Activated T-helper 17 cell treated with anti-CD3 and anti-CD28 coated beads, Interleukin-2, amount 50 U/mL, for 72 hours (primary cell): ENCODE results near the gene DOCK6. TPM values are rescaled to one million over a fixed set of nuclear protein-coding genes. Genes with fewer than 3 reads are reported as not detected.

Source experiments
- ATAC-seq: fragments of 150-1000 bp; cut with Tn5 transposase; replicated peaks from 2 replicates; pipeline ENCODE4 v1.10.0; 2021; ENCODE audit warnings: mild to moderate bottlenecking, moderate library complexity
- H3K27ac Mint-ChIP-seq: one replicate; pipeline ENCODE4 v1.8.0; 2022; ENCODE audit warnings: mixed read lengths
- H3K27me3 Mint-ChIP-seq: one replicate; pipeline ENCODE4 v1.8.0; 2022; ENCODE audit warnings: mixed read lengths
- H3K36me3 Mint-ChIP-seq: one replicate; pipeline ENCODE4 v1.8.0; 2022; ENCODE audit warnings: low read depth, mild to moderate bottlenecking, mixed read lengths
- H3K4me1 Mint-ChIP-seq: one replicate; pipeline ENCODE4 v1.8.0; 2022; ENCODE audit warnings: mixed read lengths
- H3K4me3 Mint-ChIP-seq: one replicate; pipeline ENCODE4 v1.8.0; 2022; ENCODE audit warnings: mild to moderate bottlenecking, mixed read lengths
- H3K9me3 Mint-ChIP-seq: one replicate; pipeline ENCODE4 v1.8.0; 2022; ENCODE audit warnings: mixed read lengths
- total RNA-seq, 2 donors: library from RNA; stranded (reverse); gene quantifications; one replicate each; pipeline ENCODE4 v1.2.3, GENCODE V29; 2022

DOCK6 gene
- total RNA-seq, 2 donors from 2014 or later, result 4.5 to 6.4 TPM

GRCh38 chr19:11244846-11245589 is 17.3 kb downstream of the DOCK6 start:
- Mint-ChIP-seq H3K9me3 (no peaks in the 10 kb centered on the region), H3K4me1 (peaks cover 4% of the 10 kb centered on the region), H3K27me3 (peaks cover 18% of the 10 kb centered on the region), H3K4me3 (no peak overlapping the region), H3K27ac (no peak overlapping the region), H3K36me3 (no peaks in the 10 kb centered on the region)
- ATAC-seq, result no peak

DNA sequence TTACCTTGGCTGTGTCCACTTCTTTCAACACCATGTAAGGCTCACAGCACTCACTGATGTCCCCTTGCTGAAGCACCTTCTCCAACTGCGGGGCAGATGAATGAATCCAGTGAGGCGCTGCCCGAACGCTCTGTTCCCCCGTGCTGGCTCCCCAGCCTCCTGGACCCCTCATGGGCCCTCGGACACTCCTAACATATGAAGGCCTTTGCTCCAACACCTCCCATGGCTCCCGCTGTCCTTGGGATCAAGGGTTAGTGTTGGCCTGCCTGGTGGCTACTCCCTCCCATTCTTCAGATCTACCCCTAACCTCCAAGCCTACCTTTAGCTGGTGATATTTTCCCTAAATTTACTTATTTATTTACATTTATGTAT is 18.5 kb downstream of the DOCK6 start:
- Mint-ChIP-seq H3K27ac (no peak overlapping the region), H3K36me3 (no peaks in the 10 kb centered on the region), H3K4me1 (peaks cover 4% of the 10 kb centered on the region), H3K4me3 (peak overlapping the region; percentile 25), H3K27me3 (peaks cover 18% of the 10 kb centered on the region), H3K9me3 (no peaks in the 10 kb centered on the region)
- ATAC-seq, result no peak

- Mint-ChIP-seq H3K4me3 (peak overlapping the region; percentile 25), H3K27ac (no peak overlapping the region), H3K27me3 (peaks cover 18% of the 10 kb centered on the region), H3K9me3 (no peaks in the 10 kb centered on the region), H3K36me3 (no peaks in the 10 kb centered on the region), H3K4me1 (peaks cover 4% of the 10 kb centered on the region)
- ATAC-seq, result peak; percentile 99
Measured at GRCh38 chr19:11242864-11243797, 19.2 kb downstream of the DOCK6 start.

DNA sequence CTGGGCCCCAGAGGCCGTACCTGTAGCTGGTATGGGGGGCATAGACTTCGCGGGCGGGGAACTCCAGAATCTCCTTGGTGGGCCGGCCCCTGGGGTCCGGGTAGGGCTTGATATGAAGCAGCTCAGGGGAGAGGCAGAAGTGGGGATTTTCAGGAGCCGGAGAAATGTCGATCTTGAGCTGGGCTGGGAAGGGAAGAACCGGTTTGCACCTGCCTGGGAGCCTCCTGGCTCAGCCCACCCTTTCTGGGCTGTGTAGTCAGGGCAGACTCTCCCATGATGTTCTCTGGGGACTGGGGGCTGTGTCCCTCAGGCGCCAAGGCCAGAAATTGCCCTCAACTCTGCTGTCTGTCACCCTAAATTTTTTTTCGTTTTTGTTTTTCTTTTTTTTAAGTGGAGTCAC is 20.3 kb downstream of the DOCK6 start:
- H3K4me3 Mint-ChIP-seq, result no peak overlapping the region
- peaks cover 4% of the 10 kb centered on the region for H3K4me1 Mint-ChIP-seq
- no peaks in the 10 kb centered on the region for H3K9me3 Mint-ChIP-seq
- H3K36me3 Mint-ChIP-seq, result no peaks in the 10 kb centered on the region
- no peak for ATAC-seq
- H3K27me3 Mint-ChIP-seq, result peaks cover 19% of the 10 kb centered on the region
- no peak overlapping the region for H3K27ac Mint-ChIP-seq

DNA sequence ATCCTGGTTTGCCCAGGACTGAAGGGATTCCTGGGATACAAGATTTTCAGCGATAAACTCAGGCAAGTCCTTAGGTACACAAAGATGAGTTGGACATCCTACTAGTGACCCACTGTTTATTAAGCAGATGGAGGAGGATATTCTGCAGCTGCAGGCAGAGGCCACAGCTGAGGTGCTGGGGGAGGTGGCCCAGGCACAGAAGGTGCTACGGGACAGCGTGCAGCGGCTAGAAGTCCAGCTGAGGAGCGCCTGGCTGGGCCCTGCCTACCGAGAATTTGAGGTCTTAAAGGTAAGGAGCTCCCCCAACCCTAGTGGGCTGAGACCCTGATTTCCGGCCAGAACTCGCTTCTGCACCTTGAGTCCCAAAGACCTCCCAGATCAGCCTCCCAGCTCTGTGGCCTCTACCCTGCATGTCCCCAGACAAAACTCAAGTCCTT is 22.3 kb downstream of the DOCK6 start:
- ATAC-seq, result no peak
- Mint-ChIP-seq H3K4me1 (peaks cover 4% of the 10 kb centered on the region), H3K9me3 (no peaks in the 10 kb centered on the region), H3K27me3 (peaks cover 16% of the 10 kb centered on the region), H3K4me3 (no peak overlapping the region), H3K36me3 (no peaks in the 10 kb centered on the region), H3K27ac (no peak overlapping the region)

GRCh38 chr19:11239377-11240000 is 22.8 kb downstream of the DOCK6 start, which contains the start of gene ANGPTL8:
Gene ANGPTL8, plus strand, starts transcription at chr19:11239619. Its CDS starts 19 bp downstream, at chr19:11239638.
- no peak within 1 kb of the TSS for H3K4me3 Mint-ChIP-seq
- no peak within 1 kb of the TSS for H3K27ac Mint-ChIP-seq
- no peak for ATAC-seq
- no peaks in the 10 kb centered on the region for H3K9me3 Mint-ChIP-seq
- H3K36me3 Mint-ChIP-seq, result no peaks in the 10 kb centered on the region
- peaks cover 16% of the 10 kb centered on the region for H3K27me3 Mint-ChIP-seq
- peaks cover 4% of the 10 kb centered on the region for H3K4me1 Mint-ChIP-seq

DNA sequence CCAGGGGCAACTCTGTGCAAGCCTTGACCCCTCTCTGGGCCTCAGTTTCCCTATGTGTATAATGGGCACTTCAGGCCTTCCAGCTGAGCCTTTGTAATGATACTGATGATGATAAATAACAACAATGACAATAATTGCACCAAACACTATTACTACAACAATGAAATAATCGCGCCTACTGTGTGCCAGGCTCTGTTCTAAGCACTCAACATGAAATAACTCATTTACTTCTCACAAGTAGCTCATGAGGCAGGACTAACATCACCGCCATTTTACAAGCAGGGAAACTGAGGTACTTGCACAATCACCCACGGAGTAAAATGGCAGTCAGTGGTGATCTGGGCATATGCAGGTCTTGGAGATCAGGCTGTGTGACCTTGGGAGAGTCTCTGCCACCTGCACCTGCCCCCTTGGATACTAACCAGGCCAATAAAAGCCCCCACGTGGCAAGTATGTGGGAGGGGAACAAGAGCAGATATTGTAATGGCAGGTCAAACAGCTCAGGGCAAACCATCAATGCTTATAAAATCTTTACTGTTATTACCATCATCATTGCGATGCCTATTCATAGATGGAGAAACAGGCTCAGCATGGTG is 23.4 kb downstream of the DOCK6 start:
- H3K36me3 Mint-ChIP-seq, result no peaks in the 10 kb centered on the region
- peaks cover 16% of the 10 kb centered on the region for H3K27me3 Mint-ChIP-seq
- H3K4me1 Mint-ChIP-seq, result peaks cover 4% of the 10 kb centered on the region
- no peaks in the 10 kb centered on the region for H3K9me3 Mint-ChIP-seq
- H3K27ac Mint-ChIP-seq, result no peak overlapping the region
- ATAC-seq, result no peak
- no peak overlapping the region for H3K4me3 Mint-ChIP-seq

DNA sequence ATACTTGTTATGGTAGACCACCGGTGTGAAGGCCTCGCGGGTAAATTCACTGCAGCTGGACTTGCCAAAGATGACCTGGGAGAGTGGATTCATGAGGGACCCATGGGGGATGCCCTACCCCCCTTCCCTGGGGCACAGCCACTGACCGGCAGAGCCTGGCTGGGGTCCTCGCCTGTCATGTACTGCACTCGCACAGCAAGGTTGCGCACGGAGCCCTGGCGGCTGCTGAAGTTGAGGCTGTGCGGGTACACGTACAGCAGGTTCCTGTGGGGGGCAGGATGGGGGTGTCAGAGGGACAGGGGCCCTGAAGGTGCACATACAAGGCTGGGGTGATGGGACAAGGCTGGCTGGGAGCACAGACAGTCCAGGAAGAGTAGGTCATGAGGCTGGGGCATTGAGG is 24.3 kb downstream of the DOCK6 start:
- Mint-ChIP-seq H3K27ac (no peak overlapping the region), H3K27me3 (peaks cover 16% of the 10 kb centered on the region), H3K4me3 (no peak overlapping the region), H3K4me1 (no peaks in the 10 kb centered on the region), H3K9me3 (no peaks in the 10 kb centered on the region), H3K36me3 (no peaks in the 10 kb centered on the region)
- no peak for ATAC-seq

DNA sequence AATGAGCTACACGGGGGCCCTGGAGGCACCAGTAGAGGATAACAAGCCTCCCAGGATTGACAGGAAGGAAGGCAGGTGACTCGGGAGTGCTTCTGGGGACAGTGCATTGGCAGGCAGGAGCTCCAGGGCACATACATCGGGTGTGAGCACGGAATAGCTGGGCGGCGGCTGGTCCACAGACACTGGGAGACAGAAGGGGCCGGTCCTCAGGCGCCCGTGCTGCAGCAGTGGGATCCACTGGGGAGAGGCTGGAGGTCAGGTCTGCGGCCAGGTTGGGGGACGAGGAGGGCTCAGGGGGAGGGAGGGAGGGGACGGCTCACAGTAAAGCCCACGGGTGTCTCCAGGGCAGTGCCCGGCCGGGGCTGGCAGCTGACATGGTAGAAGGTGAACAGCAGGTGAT is 25.0 kb downstream of the DOCK6 start:
- Mint-ChIP-seq H3K27ac (no peak overlapping the region), H3K4me3 (no peak overlapping the region), H3K9me3 (no peaks in the 10 kb centered on the region), H3K36me3 (no peaks in the 10 kb centered on the region), H3K27me3 (peaks cover 12% of the 10 kb centered on the region), H3K4me1 (no peaks in the 10 kb centered on the region)
- no peak for ATAC-seq

DNA sequence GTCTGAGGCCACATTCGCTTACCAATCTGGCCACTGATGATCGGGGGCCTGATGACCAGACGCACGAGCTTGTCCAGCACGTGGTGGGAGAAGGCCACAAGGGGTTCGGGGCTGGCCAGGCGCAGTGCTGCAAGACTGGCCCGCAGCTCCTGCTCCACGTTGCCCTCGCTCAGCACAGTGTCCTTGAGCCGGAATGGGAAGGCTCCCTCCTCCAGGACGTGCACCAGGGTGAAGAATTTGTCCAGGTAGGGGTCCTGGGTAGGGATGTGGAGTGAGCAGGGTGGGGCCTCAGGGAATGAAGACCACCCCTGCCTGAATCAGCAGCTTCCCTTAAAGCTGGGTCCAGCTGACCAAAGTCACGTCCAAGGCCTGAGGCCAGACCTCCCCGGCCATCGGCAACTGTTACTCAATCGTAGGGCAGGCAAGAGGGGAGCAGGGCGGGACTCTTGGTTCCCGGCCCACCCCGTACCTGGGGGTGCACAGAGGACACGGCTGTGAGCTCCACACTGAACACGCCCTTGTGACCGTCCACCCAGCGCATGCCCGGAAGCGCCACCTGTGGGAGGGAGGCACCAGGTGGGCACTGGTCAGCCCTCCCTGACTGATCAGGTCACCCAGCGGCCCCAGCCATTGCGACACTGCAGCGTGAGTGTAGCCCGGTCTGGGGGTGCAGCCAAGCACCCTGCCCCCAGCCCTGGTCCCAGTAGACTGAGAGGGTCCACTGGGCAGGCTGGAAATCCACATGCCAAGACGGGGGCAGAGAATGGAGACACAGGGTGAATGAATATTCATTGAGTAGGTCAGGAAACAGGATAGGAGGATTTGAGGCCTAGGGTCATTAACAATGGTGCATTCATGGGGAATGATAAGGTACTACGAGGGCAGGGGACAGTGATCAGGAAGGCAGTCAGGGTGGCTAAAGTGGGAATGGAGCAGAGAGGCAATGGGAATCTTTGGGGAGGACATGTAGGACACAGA is 25.7 kb downstream of the DOCK6 start:
- Mint-ChIP-seq H3K4me3 (no peak overlapping the region), H3K9me3 (no peaks in the 10 kb centered on the region), H3K27me3 (peaks cover 8% of the 10 kb centered on the region), H3K36me3 (no peaks in the 10 kb centered on the region), H3K4me1 (no peaks in the 10 kb centered on the region), H3K27ac (no peak overlapping the region)
- ATAC-seq, result no peak

GRCh38 chr19:11234486-11235075 is 27.7 kb downstream of the DOCK6 start:
- Mint-ChIP-seq H3K27ac (no peak overlapping the region), H3K36me3 (no peaks in the 10 kb centered on the region), H3K9me3 (no peaks in the 10 kb centered on the region), H3K27me3 (peaks cover 3% of the 10 kb centered on the region), H3K4me3 (no peak overlapping the region), H3K4me1 (no peaks in the 10 kb centered on the region)
- ATAC-seq, result no peak

- Mint-ChIP-seq H3K27ac (no peak overlapping the region), H3K4me1 (no peaks in the 10 kb centered on the region), H3K4me3 (no peak overlapping the region), H3K36me3 (no peaks in the 10 kb centered on the region), H3K27me3 (peaks cover 8% of the 10 kb centered on the region), H3K9me3 (no peaks in the 10 kb centered on the region)
- ATAC-seq, result no peak
Measured at GRCh38 chr19:11233073-11233472, 29.3 kb downstream of the DOCK6 start.

DNA sequence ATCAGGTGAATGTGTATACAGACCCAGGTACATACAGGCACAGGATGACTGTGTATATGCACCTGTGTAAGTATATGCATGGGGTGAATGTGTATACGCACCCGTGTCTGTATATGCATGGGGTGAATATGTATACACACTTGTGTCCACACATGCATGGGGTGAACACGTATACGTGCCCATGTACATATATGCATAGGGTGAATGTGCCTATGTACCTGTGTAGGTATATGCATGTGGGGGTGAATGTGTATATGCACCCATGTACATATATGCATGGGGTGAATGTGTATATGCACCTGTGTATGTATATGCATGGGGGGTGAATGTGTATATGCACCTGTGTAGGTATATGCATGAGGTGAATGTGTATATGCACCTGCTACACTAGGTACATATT is 29.8 kb downstream of the DOCK6 start:
- no peaks in the 10 kb centered on the region for H3K9me3 Mint-ChIP-seq
- peaks cover 8% of the 10 kb centered on the region for H3K27me3 Mint-ChIP-seq
- no peak overlapping the region for H3K4me3 Mint-ChIP-seq
- H3K36me3 Mint-ChIP-seq, result no peaks in the 10 kb centered on the region
- no peak for ATAC-seq
- H3K27ac Mint-ChIP-seq, result no peak overlapping the region
- H3K4me1 Mint-ChIP-seq, result no peaks in the 10 kb centered on the region
